Sigmoid colon (tissue), 7 donors: ENCODE measurements around the gene TSPAN5. TPM values are rescaled to one million over a fixed set of nuclear protein-coding genes. Genes with fewer than 3 reads are reported as not detected.

Experiments used
- DNase-seq: peaks from one replicate; pipeline ENCODE4 v3.0.0-alpha.2; 2019
- H3K27ac ChIP-seq, 4 donors: fragments of 200-600 bp; sonication (generic); one replicate each; pipeline ENCODE4 v1.5.1; 2016 to 2019; ENCODE audit warnings: mild to moderate bottlenecking in 1 of 4
- H3K27me3 ChIP-seq, 3 donors: fragments of 200-600 bp; sonication (generic); one replicate each; pipeline ENCODE4 v1.5.1; 2019; ENCODE audit warnings: mild to moderate bottlenecking in 1 of 3
- H3K36me3 ChIP-seq, 4 donors: fragments of 200-600 bp; sonication (generic); one replicate each; pipeline ENCODE4 v1.5.1; 2016 to 2019
- H3K4me1 ChIP-seq, 4 donors: fragments of 200-600 bp; sonication (generic); one replicate each; pipeline ENCODE4 v1.5.1; 2017 to 2019
- H3K4me3 ChIP-seq, 4 donors: fragments of 200-600 bp; sonication (generic); one replicate each; pipeline ENCODE4 v1.5.1; 2017 to 2019; ENCODE audit warnings: mild to moderate bottlenecking in 2 of 4, moderate library complexity in 1 of 4
- H3K9me3 ChIP-seq, 4 donors: fragments of 200-600 bp in 3 of 4; sonication (generic) in 3 of 4; one replicate each; pipeline versions ENCODE4 v1.5.1 to v1.6.1; 2013 to 2019
- CTCF ChIP-seq, 4 experiments: fragments of 450-650 bp in 3 of 4; fragments of 200-600 bp in 1 of 4; IDR thresholded peaks; one replicate each; pipeline ENCODE4 v1.5.1; 2016 to 2019; ENCODE audit warnings: antibody characterized with exemption in 4 of 4, mild to moderate bottlenecking in 3 of 4, moderate library complexity in 2 of 4
- EP300 ChIP-seq, 4 donors: sonication (generic); formaldehyde crosslinking; IDR thresholded peaks; one replicate each; pipeline ENCODE4 v1.6.1; 2017; ENCODE audit warnings: antibody characterized with exemption in 4 of 4
- POLR2A ChIP-seq, 2 donors: fragments of 450-650 bp; IDR thresholded peaks; one replicate each; pipeline ENCODE4 v1.6.1; 2016; ENCODE audit warnings: antibody characterized with exemption in 2 of 2, mild to moderate bottlenecking in 2 of 2, moderate library complexity in 2 of 2
- POLR2AphosphoS5 ChIP-seq, 4 donors: sonication (generic); formaldehyde crosslinking; IDR thresholded peaks; one replicate each; pipeline ENCODE4 v1.6.1; 2017; ENCODE audit warnings: antibody characterized with exemption in 4 of 4
- WGBS, 2 donors: extraction: QIAGEN DNeasy Blood & Tissue Kit; methylation state at CpG; one replicate each; pipeline ENCODE4 v1.1.7; 2013; 5-methylcytosine and 5-hydroxymethylcytosine counted together
- intact Hi-C: fragments of 100-400 bp; cut with DNase I; formaldehyde crosslinking; loops from one replicate; pipeline ENCODE4 v1.15.1; 2023
- polyA plus RNA-seq, 3 donors: library from polyadenylated mRNA; stranded (reverse); fragments of 200-250 nt; gene quantifications; one replicate each; pipeline ENCODE4 v1.2.3, GENCODE V29; 2013
- total RNA-seq, 4 donors: library from RNA; depleted of rRNA; stranded (reverse); fragments of >200 nt; gene quantifications; one replicate each; pipeline ENCODE4 v1.1.0, GENCODE V29; 2016
- donor health status: healthy with polysubstance abuse.
- donor health status: Bipolar disorder and iron deficiency.
- donor health status: healthy.

Gene TSPAN5
- total and polyA plus RNA-seq, 7 donors = 1.2 to 18.6 (median 11.2) TPM

GRCh38 chr4:98656443-98656842 is 2.0 kb downstream of the TSPAN5 start:
- intact Hi-C loops = loop anchor here (5.0 to 10.0 kb wide), 6 partner anchors 89 to 906 kb away; partner anchors contain the start of genes EIF4E, METAP1 and TRMT10A
- no peak for DNase-seq
- WGBS, 2 donors = 86 to 89% methylated on average over 5 of the region's 5 CpGs
- Histone ChIP-seq H3K4me3 (peak overlapping the region in 3 of 4 donors; percentile 59 to 83 (median 82)), H3K9me3 (no peaks in the 10 kb centered on the region), H3K4me1 (peaks cover 0 to 63% (median 34%) of the 10 kb centered on the region in 4 donors), H3K36me3 (no peaks in the 10 kb centered on the region), H3K27ac (no peak overlapping the region), H3K27me3 (no peaks in the 10 kb centered on the region)
- TF ChIP-seq POLR2A (IDR thresholded peaks at IDR 0.05) = no peak
- no peak for TF ChIP-seq EP300 (IDR thresholded peaks at IDR 0.05)
- no peak for TF ChIP-seq POLR2AphosphoS5 (IDR thresholded peaks at IDR 0.05)
- TF ChIP-seq CTCF (IDR thresholded peaks at IDR 0.05) = no peak

- TF ChIP-seq POLR2AphosphoS5 (IDR thresholded peaks at IDR 0.05) (peak in 1 of 4 donors; percentile 29), POLR2A (IDR thresholded peaks at IDR 0.05) (no peak), EP300 (IDR thresholded peaks at IDR 0.05) (no peak), CTCF (IDR thresholded peaks at IDR 0.05) (no peak)
- peaks cover 0 to 51% (median 30%) of the 10 kb centered on the region in 4 donors for H3K4me1 ChIP-seq
- peak overlapping the region; percentile 18 to 66 (median 52) for H3K27ac ChIP-seq
- no peaks in the 10 kb centered on the region for H3K36me3 ChIP-seq
- DNase-seq = peak; percentile 72
- intact Hi-C loops = loop anchor here (10.0 kb wide), 2 partner anchors 159 to 341 kb away; partner anchors contain the start of gene METAP1
- no peak overlapping the region for H3K4me3 ChIP-seq
- no peaks in the 10 kb centered on the region for H3K9me3 ChIP-seq
- 75 to 84% methylated on average over 5 of the region's 5 CpGs for WGBS, 2 donors
- H3K27me3 ChIP-seq = no peaks in the 10 kb centered on the region
Observed at GRCh38 chr4:98653890-98654867, 4.2 kb downstream of the TSPAN5 start.

- Histone ChIP-seq H3K4me1 (peaks cover 0 to 50% (median 28%) of the 10 kb centered on the region in 4 donors), H3K27me3 (no peaks in the 10 kb centered on the region), H3K4me3 (no peak overlapping the region), H3K36me3 (no peaks in the 10 kb centered on the region), H3K27ac (peak overlapping the region in 1 of 4 donors; percentile 62), H3K9me3 (no peaks in the 10 kb centered on the region)
- DNase-seq = no peak
- TF ChIP-seq POLR2AphosphoS5 (IDR thresholded peaks at IDR 0.05) = no peak
- TF ChIP-seq CTCF (IDR thresholded peaks at IDR 0.05) = no peak
- no peak for TF ChIP-seq POLR2A (IDR thresholded peaks at IDR 0.05)
- TF ChIP-seq EP300 (IDR thresholded peaks at IDR 0.05) = no peak
- 89% methylated on average over 3 of the region's 3 CpGs for WGBS, 2 donors
- intact Hi-C loops = loop anchor here (10.0 kb wide), 2 partner anchors 158 to 342 kb away; partner anchors contain the start of gene METAP1
Observed at GRCh38 chr4:98652996-98653395, 5.4 kb downstream of the TSPAN5 start.

GRCh38 chr4:98648602-98649001 is 9.8 kb downstream of the TSPAN5 start:
- Histone ChIP-seq H3K36me3 (no peaks in the 10 kb centered on the region), H3K9me3 (no peaks in the 10 kb centered on the region), H3K4me1 (peaks cover 0 to 23% (median 5%) of the 10 kb centered on the region in 4 donors), H3K27me3 (no peaks in the 10 kb centered on the region), H3K27ac (no peak overlapping the region), H3K4me3 (no peak overlapping the region)
- intact Hi-C loops = no loop called here
- WGBS, 2 donors = 88 to 91% methylated on average over 5 of the region's 5 CpGs
- DNase-seq = no peak
- TF ChIP-seq POLR2AphosphoS5 (IDR thresholded peaks at IDR 0.05) (no peak), POLR2A (IDR thresholded peaks at IDR 0.05) (no peak), EP300 (IDR thresholded peaks at IDR 0.05) (no peak), CTCF (IDR thresholded peaks at IDR 0.05) (no peak)
